DMS153 treated with DMSO at 0.1 percent for 48 hours (cell line): ENCODE data around the gene MRFAP1.
A peak's percentile ranks its signal among the peaks of the same experiment; 100 is the strongest.

Source experiments
- DNase-seq: peaks from one replicate; lab custom pipeline; 2025; ENCODE audit not compliant: unreplicated experiment; lab: John Stamatoyannopoulos, UW

Gene MRFAP1

GRCh38 chr4:6640292-6641163, at the start of gene MRFAP1:
Gene MRFAP1 (plus strand): TSS chr4:6640685. CDS start chr4:6640863, 178 bp downstream.
- peak; percentile 52 for DNase-seq

GRCh38 chr4:6591313-6591712, 49.2 kb upstream of the MRFAP1 start:
- no peak for DNase-seq

- no peak for DNase-seq
Observed at GRCh38 chr4:6591781-6592180, 48.7 kb upstream of the MRFAP1 start.

DNA sequence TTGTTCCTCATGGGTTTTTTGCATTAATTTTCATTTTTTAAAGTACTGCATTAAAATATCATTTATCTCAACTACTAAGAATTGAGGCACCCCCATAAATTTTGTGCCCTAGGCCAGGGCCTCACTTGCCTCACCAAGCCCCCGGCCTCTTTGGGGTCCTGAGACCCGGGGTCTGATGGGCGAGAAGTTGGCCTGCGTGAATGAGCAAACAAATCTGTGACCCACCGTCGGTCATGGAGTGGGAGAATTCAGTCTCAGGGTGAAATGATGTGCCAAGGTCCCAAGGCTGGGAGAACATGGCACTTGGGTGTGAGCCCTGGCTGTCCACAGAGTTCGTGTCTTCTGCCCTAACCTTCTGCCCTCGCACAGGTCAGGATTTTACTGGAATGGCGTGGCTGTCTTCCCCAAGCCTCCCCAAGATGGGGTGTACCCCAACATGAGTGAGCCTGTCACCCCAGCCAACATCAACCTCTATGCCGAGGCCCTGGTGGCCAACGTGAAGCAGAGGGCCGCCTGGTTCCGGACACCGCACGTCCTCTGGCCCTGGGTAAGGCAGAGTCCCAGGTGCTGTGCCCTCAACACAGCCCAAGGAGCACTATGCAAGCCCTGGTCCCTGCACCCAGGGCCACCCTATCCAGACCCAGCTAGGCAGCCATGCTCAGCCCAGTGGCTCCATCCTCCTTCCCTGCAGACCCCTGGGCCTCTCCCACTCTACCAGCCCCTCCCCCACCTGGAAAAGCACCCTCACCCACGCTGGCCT, 47.5 kb upstream of the MRFAP1 start:
- DNase-seq = no peak

DNA sequence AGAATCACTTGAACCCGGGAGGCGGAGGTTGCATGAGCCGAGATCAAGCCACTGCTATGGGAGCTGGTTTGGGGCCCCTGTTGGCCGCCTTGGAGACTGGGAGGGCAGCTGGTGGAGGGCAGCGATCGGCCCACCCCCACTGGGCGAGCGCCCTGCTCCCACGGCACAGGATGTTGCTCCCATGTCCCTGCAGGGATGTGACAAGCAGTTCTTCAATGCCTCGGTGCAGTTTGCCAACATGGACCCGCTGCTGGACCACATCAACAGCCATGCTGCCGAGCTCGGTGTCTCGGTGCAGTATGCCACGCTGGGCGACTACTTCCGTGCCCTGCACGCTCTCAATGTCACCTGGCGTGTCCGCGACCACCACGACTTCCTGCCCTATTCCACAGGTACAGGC, 46.1 kb upstream of the MRFAP1 start:
- DNase-seq = no peak

- no peak for DNase-seq
Observed at GRCh38 chr4:6594826-6595355, 45.6 kb upstream of the MRFAP1 start.

DNA sequence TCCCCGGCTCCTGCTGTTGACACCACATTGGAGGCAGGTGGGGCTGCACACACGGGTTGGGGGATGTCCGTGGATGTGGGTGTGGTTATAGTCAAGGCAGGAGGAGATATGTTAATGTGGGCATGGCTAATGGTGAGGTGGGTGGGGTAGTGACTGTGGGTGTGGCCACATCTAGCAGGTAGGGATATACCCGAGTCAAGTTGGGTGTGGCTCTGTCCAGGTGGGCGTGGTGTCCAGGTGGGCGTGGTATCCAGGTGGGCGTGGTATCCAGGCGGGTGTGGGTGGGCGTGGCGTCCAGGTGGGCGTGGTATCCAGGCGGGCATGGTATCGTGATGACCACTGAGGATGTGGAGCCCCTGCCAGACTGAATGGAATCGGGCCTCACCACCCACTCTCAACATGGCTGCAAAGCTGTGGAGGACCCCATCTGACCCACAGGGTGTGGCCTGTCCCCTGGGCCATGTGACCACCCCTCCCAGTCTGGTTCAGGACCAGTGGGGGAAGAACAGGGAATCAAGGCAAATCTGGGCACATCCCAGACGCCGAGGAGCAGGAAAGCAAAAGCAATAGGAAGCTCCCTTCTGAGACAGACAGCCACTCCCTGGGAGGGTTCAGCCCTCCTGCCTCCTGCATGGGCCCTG, 44.5 kb upstream of the MRFAP1 start:
- no peak for DNase-seq

DNA sequence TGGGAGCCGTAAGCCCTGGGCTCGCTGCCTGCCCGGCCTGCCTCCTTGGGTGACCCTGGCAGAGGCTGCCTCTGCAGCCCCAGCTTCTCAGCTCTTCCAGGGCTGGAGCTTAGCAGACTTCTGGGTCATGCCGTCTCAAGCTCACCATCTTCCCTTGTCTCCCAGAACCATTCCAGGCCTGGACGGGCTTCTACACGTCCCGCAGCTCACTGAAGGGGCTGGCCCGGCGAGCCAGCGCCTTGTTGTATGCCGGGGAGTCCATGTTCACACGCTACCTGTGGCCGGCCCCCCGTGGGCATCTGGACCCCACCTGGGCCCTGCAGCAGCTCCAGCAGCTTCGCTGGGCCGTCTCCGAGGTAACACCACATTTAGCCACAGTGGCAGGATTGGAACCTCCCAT, 43.5 kb upstream of the MRFAP1 start:
- DNase-seq = no peak

DNA sequence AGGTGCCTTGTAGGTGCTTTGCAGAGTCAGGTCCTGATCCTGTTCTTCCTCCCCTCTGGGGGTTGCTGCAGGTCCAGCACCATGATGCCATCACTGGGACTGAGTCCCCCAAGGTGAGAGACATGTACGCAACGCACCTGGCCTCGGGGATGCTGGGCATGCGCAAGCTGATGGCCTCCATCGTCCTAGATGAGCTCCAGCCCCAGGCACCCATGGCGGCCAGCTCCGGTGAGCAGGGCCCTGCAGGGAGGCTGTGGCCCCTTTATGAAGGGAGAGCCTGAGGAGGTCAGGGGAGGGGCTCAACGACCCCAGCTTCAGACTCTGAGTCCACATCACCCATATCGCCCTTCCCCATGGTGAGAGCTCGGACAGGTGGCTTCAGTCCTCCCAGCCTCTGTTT, 42.4 kb upstream of the MRFAP1 start:
- DNase-seq = no peak

GRCh38 chr4:6598641-6599040, 41.8 kb upstream of the MRFAP1 start:
- DNase-seq = no peak

GRCh38 chr4:6601661-6602250, 38.7 kb upstream of the MRFAP1 start:
- DNase-seq = no peak

DNA sequence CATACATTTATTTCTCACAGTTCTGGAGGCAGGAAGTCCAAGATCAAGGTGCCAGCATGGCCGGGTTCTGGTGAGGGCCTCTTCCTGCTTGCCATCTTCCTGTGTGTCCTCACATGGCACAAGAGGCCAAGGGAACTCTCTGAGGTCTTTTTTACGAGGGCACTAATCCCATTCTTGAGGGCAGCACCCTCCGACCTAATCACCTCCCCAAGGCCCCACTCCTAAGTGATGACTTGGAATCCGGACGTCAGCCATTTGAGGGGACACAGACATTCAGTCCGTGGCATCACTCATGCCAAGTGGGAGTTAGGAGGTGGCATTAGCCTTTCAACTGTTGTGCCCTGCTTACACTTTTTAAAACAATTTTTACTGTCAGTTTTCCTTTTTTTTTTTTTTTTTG, 38.2 kb upstream of the MRFAP1 start:
- no peak for DNase-seq

GRCh38 chr4:6603128-6603527, 37.4 kb upstream of the MRFAP1 start:
- no peak for DNase-seq

DNA sequence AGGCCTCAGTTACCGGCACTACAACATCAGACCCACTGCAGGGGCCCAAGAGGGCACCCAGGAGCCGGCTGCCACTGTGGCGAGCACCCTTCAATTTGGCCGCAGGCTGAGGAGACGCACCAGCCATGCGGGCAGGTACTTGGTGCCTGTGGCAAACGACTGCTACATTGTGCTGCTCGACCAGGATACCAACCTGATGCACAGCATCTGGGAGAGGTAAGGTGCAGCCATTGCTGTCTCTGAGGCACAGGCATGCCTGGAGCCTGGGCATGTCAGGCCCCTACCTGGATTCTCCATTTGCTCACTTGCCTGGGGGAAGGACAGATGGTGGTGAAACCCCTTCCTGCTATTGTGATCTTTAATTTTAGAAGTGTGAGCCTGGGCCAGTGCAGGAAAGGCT, 35.4 kb upstream of the MRFAP1 start:
- no peak for DNase-seq

- no peak for DNase-seq
Observed at GRCh38 chr4:6605605-6606004, 34.9 kb upstream of the MRFAP1 start.

GRCh38 chr4:6606465-6607235, 33.8 kb upstream of the MRFAP1 start:
- DNase-seq = no peak

DNA sequence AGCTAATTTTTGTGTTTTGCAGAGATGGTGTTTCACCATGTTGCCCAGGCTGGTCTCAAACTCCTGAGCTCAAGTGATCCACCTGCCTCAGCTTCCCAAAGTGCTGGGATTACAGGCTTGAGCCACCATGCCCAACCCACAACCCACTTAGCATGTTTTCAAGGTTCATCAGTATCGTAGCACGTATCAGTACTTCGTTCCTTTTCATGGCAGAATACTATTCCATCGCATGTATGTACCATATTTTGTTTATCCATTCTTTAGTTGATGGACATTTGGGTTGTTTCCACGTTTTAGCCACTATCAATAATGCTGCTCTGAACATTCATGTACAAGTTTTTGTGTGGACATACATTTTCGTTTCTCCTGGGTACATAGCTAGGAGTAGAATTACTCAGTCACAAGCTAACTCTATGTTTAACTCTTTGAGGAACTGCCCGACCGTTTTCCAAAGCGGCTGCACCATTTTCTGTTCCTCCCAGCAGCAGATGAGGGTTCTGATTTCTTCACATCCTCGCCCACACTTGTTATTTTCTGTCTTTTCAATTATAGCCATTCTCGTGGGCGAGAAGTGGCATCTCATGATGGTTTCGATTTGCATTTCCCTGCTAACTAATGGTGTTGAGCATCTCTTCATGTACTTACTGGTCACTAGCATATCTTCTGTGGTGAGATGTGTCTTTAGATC, 33.0 kb upstream of the MRFAP1 start:
- no peak for DNase-seq

DNA sequence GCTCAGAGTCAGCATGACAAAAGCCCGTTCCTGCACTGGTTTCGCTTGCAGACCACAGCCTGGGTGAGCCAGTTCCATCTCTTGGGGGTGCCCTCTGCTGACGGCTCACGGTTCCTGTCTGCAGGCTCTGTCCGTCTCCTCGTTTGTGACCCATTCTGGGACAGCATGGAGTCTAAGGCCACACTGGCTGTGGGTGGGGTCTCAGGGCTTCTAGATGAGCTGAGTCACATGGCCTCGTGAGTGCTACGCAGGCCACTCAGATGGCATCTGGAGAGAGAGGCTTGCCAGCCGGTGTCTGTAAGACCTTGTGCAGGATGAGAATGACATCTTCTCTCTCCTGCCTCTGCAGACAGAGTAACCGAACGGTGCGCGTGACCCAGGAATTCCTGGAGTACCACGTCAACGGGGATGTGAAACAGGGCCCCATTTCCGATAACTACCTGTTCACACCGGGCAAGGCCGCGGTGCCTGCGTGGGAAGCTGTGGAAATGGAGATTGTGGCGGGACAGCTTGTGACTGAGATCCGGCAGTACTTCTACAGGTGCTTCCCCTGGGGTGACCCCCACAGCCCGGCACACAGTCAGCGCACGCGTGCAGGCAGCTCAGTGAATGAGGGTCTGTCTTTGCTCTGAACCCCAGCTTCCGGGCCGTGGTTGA, 31.6 kb upstream of the MRFAP1 start:
- DNase-seq = no peak

DNA sequence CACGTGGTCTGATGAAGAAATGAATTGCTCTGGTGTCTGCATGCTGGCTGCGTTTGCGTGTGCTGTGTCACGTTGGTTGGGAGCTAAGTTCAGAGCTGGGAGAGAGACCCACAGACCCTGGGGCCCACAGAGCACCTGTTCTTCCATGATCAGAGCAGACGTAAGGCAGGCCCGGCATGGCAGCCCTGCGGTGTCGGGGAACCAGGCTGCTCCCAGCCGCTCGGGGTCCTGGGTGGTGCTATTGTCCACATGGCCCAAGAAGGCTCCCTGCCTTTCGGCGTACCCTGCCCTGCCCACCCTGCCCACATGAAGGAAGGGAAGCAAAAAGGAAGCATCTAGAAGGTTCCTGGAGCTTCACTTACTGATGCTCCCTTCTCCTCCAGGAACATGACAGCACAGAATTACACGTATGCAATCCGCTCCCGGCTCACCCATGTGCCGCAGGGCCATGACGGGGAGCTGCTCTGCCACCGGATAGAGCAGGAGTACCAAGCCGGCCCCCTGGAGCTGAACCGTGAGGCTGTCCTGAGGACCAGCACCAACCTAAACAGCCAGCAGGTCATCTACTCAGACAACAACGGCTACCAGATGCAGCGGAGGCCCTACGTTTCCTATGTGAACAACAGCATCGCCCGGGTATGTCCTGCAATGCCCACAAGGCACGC, 30.9 kb upstream of the MRFAP1 start:
- no peak for DNase-seq
